CD4-positive, alpha-beta T cell treated with Interleukin-15 for 4 hours (primary cell): Measurements from ENCODE around the gene CDKL5.
A peak's percentile ranks its signal among the peaks of the same experiment; 100 is the strongest.
"Not testable (repeated sequence)": the region's sequence is repeated elsewhere in the genome, so short reads cannot be mapped to it uniquely, and the experiment has no call there.

ENCODE experiments used
- DNase-seq: peaks from one replicate; pipeline ENCODE4 v3.0.0-alpha.2; 2020; ENCODE audit warnings: low spot score

CDKL5 gene

GRCh38 chrX:18425199-18426003 lies at the start of gene CDKL5:
TSS of gene CDKL5 (plus strand) at chrX:18425608. CDS start at chrX:18507097, 81,489 bp downstream.
- DNase-seq: peak; percentile 96

GRCh38 chrX:18377796-18378195 lies 47.6 kb upstream of the CDKL5 start:
- peak; percentile 20 for DNase-seq

GRCh38 chrX:18389966-18390365 lies 35.4 kb upstream of the CDKL5 start:
- no peak for DNase-seq

- peak; percentile 59 for DNase-seq
These were observed 34.4 kb upstream of the CDKL5 start for GRCh38 chrX:18390941-18391538.

- no peak for DNase-seq
These were observed 30.9 kb upstream of the CDKL5 start for GRCh38 chrX:18394477-18394876.

GRCh38 chrX:18401848-18402213 lies 23.6 kb upstream of the CDKL5 start:
- no peak for DNase-seq

- no peak for DNase-seq
These were observed 18.7 kb upstream of the CDKL5 start for GRCh38 chrX:18406531-18407266.

- DNase-seq: no peak
These were observed 15.4 kb upstream of the CDKL5 start for GRCh38 chrX:18410038-18410437.

GRCh38 chrX:18415386-18415785 lies 10.0 kb upstream of the CDKL5 start:
- no peak for DNase-seq

GRCh38 chrX:18422325-18422724 lies 3.1 kb upstream of the CDKL5 start:
- no peak for DNase-seq

GRCh38 chrX:18422886-18423285 lies 2.5 kb upstream of the CDKL5 start:
- no peak for DNase-seq

GRCh38 chrX:18424482-18425198 lies 768 bp upstream of the CDKL5 start:
- DNase-seq: peak; percentile 10

- no peak for DNase-seq
These were observed 554 bp downstream of the CDKL5 start for GRCh38 chrX:18426004-18426320.

- no peak for DNase-seq
These were observed 2.6 kb downstream of the CDKL5 start for GRCh38 chrX:18428006-18428405.

GRCh38 chrX:18433288-18433687 lies 7.9 kb downstream of the CDKL5 start:
- DNase-seq: not testable (repeated sequence)

- no peak for DNase-seq
These were observed 9.5 kb downstream of the CDKL5 start for GRCh38 chrX:18434896-18435295.

- no peak for DNase-seq
These were observed 10.6 kb downstream of the CDKL5 start for GRCh38 chrX:18436017-18436416.

- no peak for DNase-seq
These were observed 15.4 kb downstream of the CDKL5 start for GRCh38 chrX:18440835-18441234.

- DNase-seq: no peak
These were observed 16.5 kb downstream of the CDKL5 start for GRCh38 chrX:18441780-18442367.

GRCh38 chrX:18448416-18448815 lies 23.0 kb downstream of the CDKL5 start:
- no peak for DNase-seq

GRCh38 chrX:18449236-18449635 lies 23.8 kb downstream of the CDKL5 start:
- DNase-seq: no peak

- DNase-seq: no peak
These were observed 30.0 kb downstream of the CDKL5 start for GRCh38 chrX:18455384-18455783.
